H9 (cell line): ENCODE data around the gene ZNF236. TPM values are rescaled to one million over a fixed set of nuclear protein-coding genes. Genes with fewer than 3 reads are reported as not detected.

Source experiments
- DNase-seq: peaks from one replicate; pipeline ENCODE4 v3.0.0-alpha.2; 2017
- H2AFZ ChIP-seq: one replicate; pipeline ENCODE4 v1.6.1; 2013; ENCODE audit warnings: mild to moderate bottlenecking, low read length, control low read depth, moderate library complexity
- H2AK5ac ChIP-seq: 2 replicates; pipeline ENCODE4 v1.6.1; 2013; ENCODE audit warnings: low read length, control low read depth, mixed read lengths; ENCODE audit not compliant: insufficient read length
- H2BK120ac ChIP-seq: one replicate; pipeline ENCODE4 v1.6.1; 2013; ENCODE audit warnings: low read depth, mild to moderate bottlenecking, low read length, control low read depth, inconsistent platforms; ENCODE audit not compliant: poor library complexity, severe bottlenecking
- H2BK12ac ChIP-seq: 2 replicates; pipeline ENCODE4 v1.6.1; 2013; ENCODE audit warnings: low read length, control low read depth, mixed read lengths, low read depth; ENCODE audit not compliant: insufficient read length
- H2BK15ac ChIP-seq: 2 replicates; pipeline ENCODE4 v1.6.1; 2013; ENCODE audit warnings: low read depth, low read length, control low read depth
- H2BK20ac ChIP-seq: one replicate; pipeline ENCODE4 v1.6.1; 2013; ENCODE audit warnings: low read depth, mild to moderate bottlenecking, low read length, control low read depth, inconsistent platforms; ENCODE audit not compliant: poor library complexity, severe bottlenecking
- H2BK5ac ChIP-seq: 2 replicates; pipeline ENCODE4 v1.6.1; 2013; ENCODE audit warnings: low read length, control low read depth, mixed read lengths; ENCODE audit not compliant: insufficient read length
- H3K14ac ChIP-seq: 2 replicates; pipeline ENCODE4 v1.6.1; 2013; ENCODE audit warnings: low read length, control low read depth; ENCODE audit not compliant: insufficient read depth
- H3K18ac ChIP-seq: 2 replicates; pipeline ENCODE4 v1.6.1; 2013; ENCODE audit warnings: low read depth, mild to moderate bottlenecking, mixed read lengths, low read length, control low read depth; ENCODE audit not compliant: insufficient read length
- H3K23ac ChIP-seq: 2 replicates; pipeline ENCODE4 v1.6.1; 2013; ENCODE audit warnings: low read length, control low read depth, mixed read lengths, low read depth; ENCODE audit not compliant: insufficient read length
- H3K23me2 ChIP-seq: 2 replicates; pipeline ENCODE4 v1.6.1; 2013; ENCODE audit warnings: low read depth, mild to moderate bottlenecking, mixed read lengths, low read length, control low read depth; ENCODE audit not compliant: insufficient read length, poor library complexity, severe bottlenecking
- H3K27ac ChIP-seq: 2 replicates; pipeline ENCODE4 v1.5.1; 2013; ENCODE audit warnings: low read length, control low read depth, mixed read lengths, low read depth; ENCODE audit not compliant: insufficient read length
- H3K27me3 ChIP-seq: 2 replicates; pipeline ENCODE4 v1.6.1; 2013; ENCODE audit warnings: low read length, control low read depth, inconsistent platforms; ENCODE audit not compliant: insufficient read depth
- H3K4ac ChIP-seq: 2 replicates; pipeline ENCODE4 v1.6.1; 2013; ENCODE audit warnings: low read depth, mild to moderate bottlenecking, control low read depth, inconsistent platforms, low read length, moderate library complexity
- H3K4me1 ChIP-seq: 2 replicates; pipeline ENCODE4 v1.6.1; 2013; ENCODE audit warnings: low read length, control low read depth, inconsistent platforms; ENCODE audit not compliant: insufficient read depth
- H3K4me2 ChIP-seq: 2 replicates; pipeline ENCODE4 v1.6.1; 2013; ENCODE audit warnings: low read length, control low read depth, mixed read lengths; ENCODE audit not compliant: insufficient read length, insufficient read depth
- H3K56ac ChIP-seq: 2 replicates; pipeline ENCODE4 v1.6.1; 2013; ENCODE audit warnings: low read depth, mild to moderate bottlenecking, mixed read lengths, low read length, control low read depth; ENCODE audit not compliant: insufficient read length
- H3K79me1 ChIP-seq: 2 replicates; pipeline ENCODE4 v1.6.1; 2013; ENCODE audit warnings: low read depth, mild to moderate bottlenecking, moderate library complexity, low read length, control low read depth, inconsistent platforms; ENCODE audit not compliant: insufficient read depth, poor library complexity, severe bottlenecking
- H3K79me2 ChIP-seq: 2 replicates; pipeline ENCODE4 v1.6.1; 2013; ENCODE audit warnings: low read length, control low read depth, inconsistent platforms; ENCODE audit not compliant: insufficient read depth
- H3K9ac ChIP-seq: 2 replicates; pipeline ENCODE4 v1.6.1; 2013; ENCODE audit warnings: low read length, control low read depth, mixed read lengths; ENCODE audit not compliant: insufficient read length; ENCODE audit errors: extremely low read depth
- H3K9me3 ChIP-seq: one replicate; pipeline ENCODE4 v1.6.1; 2013; ENCODE audit warnings: low read depth, low read length, inconsistent platforms; ENCODE audit not compliant: control insufficient read depth
- H3T11ph ChIP-seq: one replicate; pipeline ENCODE4 v1.6.1; 2013; ENCODE audit warnings: mild to moderate bottlenecking, low read length, control low read depth, inconsistent platforms
- H4K20me1 ChIP-seq: one replicate; pipeline ENCODE4 v1.6.1; 2013; ENCODE audit not compliant: control insufficient read depth, insufficient read length, insufficient read depth
- H4K5ac ChIP-seq: 2 replicates; pipeline ENCODE4 v1.6.1; 2013; ENCODE audit warnings: low read depth, mild to moderate bottlenecking, mixed read lengths, low read length, control low read depth; ENCODE audit not compliant: insufficient read length
- H4K8ac ChIP-seq: replicated peaks from 2 replicates; pipeline ENCODE4 v1.6.1; 2013; ENCODE audit warnings: low read length, control low read depth, mixed read lengths, low read depth; ENCODE audit not compliant: insufficient read length
- H4K91ac ChIP-seq: 2 replicates; pipeline ENCODE4 v1.6.1; 2013; ENCODE audit warnings: low read depth, mild to moderate bottlenecking, moderate library complexity, mixed read lengths, low read length, control low read depth; ENCODE audit not compliant: insufficient read length
- H3K27ac Mint-ChIP-seq, 3 experiments: 2 replicates in 2 of 3; 3 replicates in 1 of 3; pipeline ENCODE4 v1.8.0; 2020 to 2021; ENCODE audit warnings: mixed read lengths in 3 of 3, mild to moderate bottlenecking in 1 of 3, moderate library complexity in 1 of 3
- H3K27me3 Mint-ChIP-seq: 2 replicates; pipeline ENCODE4 v1.8.0; 2021; ENCODE audit warnings: low read depth, mild to moderate bottlenecking, moderate library complexity, mixed read lengths
- H3K36me3 Mint-ChIP-seq, 3 experiments: 2 replicates in 2 of 3; 3 replicates in 1 of 3; pipeline ENCODE4 v1.8.0; 2020 to 2021; ENCODE audit warnings: low read depth in 3 of 3, mixed read lengths in 3 of 3; ENCODE audit not compliant: insufficient read depth in 1 of 3
- H3K4me1 Mint-ChIP-seq, 2 experiments: 2 replicates each; pipeline ENCODE4 v1.8.0; 2020; ENCODE audit warnings: mixed read lengths in 2 of 2
- H3K4me3 Mint-ChIP-seq, 2 experiments: 2 replicates in 1 of 2; 3 replicates in 1 of 2; pipeline ENCODE4 v1.8.0; 2020 to 2021; ENCODE audit warnings: mild to moderate bottlenecking in 2 of 2, mixed read lengths in 2 of 2, moderate library complexity in 1 of 2
- H3K9me3 Mint-ChIP-seq, 2 experiments: 2 replicates in 1 of 2; 3 replicates in 1 of 2; pipeline ENCODE4 v1.8.0; 2020; ENCODE audit warnings: mild to moderate bottlenecking in 2 of 2, mixed read lengths in 2 of 2, moderate library complexity in 1 of 2
- WGBS: extraction: QIAGEN DNeasy Blood & Tissue Kit; methylation state at CpG from one replicate; pipeline ENCODE4 v1.1.7; 2013; ENCODE audit warnings: missing lambda C conversion rate, low lambda C conversion rate, mixed read lengths; ENCODE audit not compliant: insufficient read length; ENCODE audit errors: extremely low coverage; 5-methylcytosine and 5-hydroxymethylcytosine counted together
- total RNA-seq: library from RNA; stranded (reverse); gene quantifications from 2 replicates; pipeline ENCODE4 v1.2.1, GENCODE V29; 2021
- TF ChIP-seq, protein P1 (sequence below): fragments of 200-600 bp; sonication (generic); conservative IDR thresholded peaks from 3 replicates; pipeline ENCODE4 v1.8.0; 2021; ENCODE audit warnings: antibody characterized with exemption, mild to moderate bottlenecking

The ZNF236 gene
- total RNA-seq, 1 experiment from 2014 or later, result 16.0 TPM

DNA sequence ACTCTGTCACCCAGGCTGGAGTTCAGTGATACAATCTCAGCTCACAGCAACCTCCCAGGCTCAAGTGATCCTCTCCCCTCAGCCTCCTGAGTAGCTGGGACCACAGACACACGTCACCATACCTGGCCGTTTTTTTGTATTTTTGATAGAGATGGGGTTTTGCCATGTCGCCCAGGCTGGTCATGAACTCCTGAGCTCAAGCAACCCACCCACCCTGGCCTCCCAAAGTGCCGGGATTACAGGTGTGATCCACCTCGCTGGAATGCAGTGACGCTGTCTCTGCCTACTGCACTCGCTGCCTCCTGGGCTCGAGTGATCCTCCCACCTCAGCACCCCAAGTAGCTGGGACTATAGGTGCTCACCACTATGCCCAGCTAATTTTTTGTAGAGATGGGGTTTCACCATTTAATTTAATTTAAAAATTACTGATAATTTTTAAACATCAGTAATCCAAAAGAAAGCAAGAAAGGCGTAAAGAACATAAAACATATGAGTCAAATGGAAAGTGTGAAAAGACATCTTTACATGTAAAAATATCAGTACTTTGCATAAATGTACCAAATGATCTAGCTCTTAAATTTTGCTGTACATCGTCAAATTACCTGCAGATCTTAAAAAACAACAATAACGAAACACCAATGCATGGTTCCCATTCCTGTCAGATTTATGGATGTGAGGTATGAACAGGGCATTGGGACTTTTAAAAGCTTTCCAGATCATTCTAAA, 2.8 kb upstream of the ZNF236 start:
- H3K27ac Mint-ChIP-seq, result no peak overlapping the region
- Histone ChIP-seq H2AK5ac (no peak overlapping the region), H3K4ac (no peak overlapping the region), H3K9me3 (no peaks in the 10 kb centered on the region), H3K23me2 (peaks cover 7% of the 10 kb centered on the region), H3K23ac (no peak overlapping the region), H3K14ac (no peak overlapping the region), H2BK20ac (no peak overlapping the region), H2BK5ac (no peak overlapping the region), H4K91ac (no peak overlapping the region), H3K4me1 (no peaks in the 10 kb centered on the region; the same call in 1 of the 2 replicates), H3K79me1 (no peaks in the 10 kb centered on the region), H3K27ac (no peak overlapping the region), H3K56ac (no peak overlapping the region), H3K18ac (no peak overlapping the region), H3K9ac (no peak overlapping the region), H3K4me2 (no peak overlapping the region), H3T11ph (no peak overlapping the region), H4K5ac (no peak overlapping the region), H2BK120ac (no peak overlapping the region), H4K8ac (no peak overlapping the region), H2BK15ac (no peak overlapping the region), H2AFZ (no peak overlapping the region), H2BK12ac (no peak overlapping the region), H3K79me2 (peaks cover 4% of the 10 kb centered on the region; the same call in 1 of the 2 replicates), H4K20me1 (no peaks in the 10 kb centered on the region), H3K27me3 (no peaks in the 10 kb centered on the region)
- no peak for DNase-seq
- H3K9me3 Mint-ChIP-seq, result no peaks in the 10 kb centered on the region
- H3K27me3 Mint-ChIP-seq, result no peaks in the 10 kb centered on the region; the same call in 1 of the 2 replicates
- whole genome bisulfite sequencing, result no CpG with 5 or more reads among the region's 11 CpGs
- TF ChIP-seq, protein P1, sequence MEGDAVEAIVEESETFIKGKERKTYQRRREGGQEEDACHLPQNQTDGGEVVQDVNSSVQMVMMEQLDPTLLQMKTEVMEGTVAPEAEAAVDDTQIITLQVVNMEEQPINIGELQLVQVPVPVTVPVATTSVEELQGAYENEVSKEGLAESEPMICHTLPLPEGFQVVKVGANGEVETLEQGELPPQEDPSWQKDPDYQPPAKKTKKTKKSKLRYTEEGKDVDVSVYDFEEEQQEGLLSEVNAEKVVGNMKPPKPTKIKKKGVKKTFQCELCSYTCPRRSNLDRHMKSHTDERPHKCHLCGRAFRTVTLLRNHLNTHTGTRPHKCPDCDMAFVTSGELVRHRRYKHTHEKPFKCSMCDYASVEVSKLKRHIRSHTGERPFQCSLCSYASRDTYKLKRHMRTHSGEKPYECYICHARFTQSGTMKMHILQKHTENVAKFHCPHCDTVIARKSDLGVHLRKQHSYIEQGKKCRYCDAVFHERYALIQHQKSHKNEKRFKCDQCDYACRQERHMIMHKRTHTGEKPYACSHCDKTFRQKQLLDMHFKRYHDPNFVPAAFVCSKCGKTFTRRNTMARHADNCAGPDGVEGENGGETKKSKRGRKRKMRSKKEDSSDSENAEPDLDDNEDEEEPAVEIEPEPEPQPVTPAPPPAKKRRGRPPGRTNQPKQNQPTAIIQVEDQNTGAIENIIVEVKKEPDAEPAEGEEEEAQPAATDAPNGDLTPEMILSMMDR, result no peak
- no peak overlapping the region; a peak in 2 of 5 replicates for H3K4me3 Mint-ChIP-seq
- peaks cover 20 to 26% of the 10 kb centered on the region in 2 experiments for H3K4me1 Mint-ChIP-seq
- peaks cover 14 to 17% (median 16%) of the 10 kb centered on the region in 3 experiments for H3K36me3 Mint-ChIP-seq
